BLaER1 treated with 17β-estradiol and CSF1 and Interleukin-3, amounts not matched to agents 10 nM and 100 nM (cell line): ENCODE measurements around the gene ABL1.

Source experiments
- H3K27ac ChIP-seq, 11 experiments: shearing (Covaris generic); formaldehyde crosslinking; 2 replicates each; pipeline ENCODE4 v1.8.1; 2022
- H3K27me3 ChIP-seq, 11 experiments: shearing (Covaris generic); formaldehyde crosslinking; 2 replicates each; pipeline ENCODE4 v1.8.1; 2022
- H3K36me3 ChIP-seq, 11 experiments: shearing (Covaris generic); formaldehyde crosslinking; 2 replicates each; pipeline ENCODE4 v1.8.1; 2022
- H3K4me1 ChIP-seq, 10 experiments: shearing (Covaris generic); formaldehyde crosslinking; 2 replicates each; pipeline ENCODE4 v1.8.1; 2022
- H3K4me2 ChIP-seq, 11 experiments: shearing (Covaris generic); formaldehyde crosslinking; 2 replicates each; pipeline ENCODE4 v1.8.1; 2022
- H3K4me3 ChIP-seq, 10 experiments: shearing (Covaris generic); formaldehyde crosslinking; 2 replicates each; pipeline ENCODE4 v1.8.1; 2022
- H3K9ac ChIP-seq, 11 experiments: shearing (Covaris generic); formaldehyde crosslinking; 2 replicates each; pipeline ENCODE4 v1.8.1; 2022
- H3K9me3 ChIP-seq, 11 experiments: shearing (Covaris generic); formaldehyde crosslinking; replicated peaks in 1 of 11; 2 replicates each; pipeline ENCODE4 v1.8.1; 2022
- H4K20me1 ChIP-seq, 11 experiments: shearing (Covaris generic); formaldehyde crosslinking; 2 replicates each; pipeline ENCODE4 v1.8.1; 2022
- Cebpa-rat ChIP-seq, 11 experiments: shearing (Covaris generic); IDR thresholded peaks; 2 replicates each; pipeline ENCODE4 v1.8.1; 2022

ABL1 gene

GRCh38 chr9:130902204-130903185 is 67.4 kb downstream of the ABL1 start:
- H3K4me2 ChIP-seq = peak overlapping the region in 8 of 11 experiments; percentile 2 to 65 (median 52); a peak in 11 of 22 replicates
- TF ChIP-seq Cebpa-rat (IDR thresholded peaks at IDR 0.05) = no peak
- no peaks in the 10 kb centered on the region for H3K9me3 ChIP-seq
- no peak overlapping the region for H3K27ac ChIP-seq
- no peak overlapping the region for H3K4me3 ChIP-seq
- no peaks in the 10 kb centered on the region; a peak in 1 of 22 replicates for H3K27me3 ChIP-seq
- peaks cover 0 to 25% (median 0%) of the 10 kb centered on the region in 11 experiments; a peak in 6 of 22 replicates for H4K20me1 ChIP-seq
- H3K36me3 ChIP-seq = no peaks in the 10 kb centered on the region
- peaks cover 0 to 32% (median 21%) of the 10 kb centered on the region in 10 experiments; a peak in 13 of 20 replicates for H3K4me1 ChIP-seq
- H3K9ac ChIP-seq = peak overlapping the region in 2 of 11 experiments; percentile 5 to 29; a peak in 1 of 22 replicates

DNA sequence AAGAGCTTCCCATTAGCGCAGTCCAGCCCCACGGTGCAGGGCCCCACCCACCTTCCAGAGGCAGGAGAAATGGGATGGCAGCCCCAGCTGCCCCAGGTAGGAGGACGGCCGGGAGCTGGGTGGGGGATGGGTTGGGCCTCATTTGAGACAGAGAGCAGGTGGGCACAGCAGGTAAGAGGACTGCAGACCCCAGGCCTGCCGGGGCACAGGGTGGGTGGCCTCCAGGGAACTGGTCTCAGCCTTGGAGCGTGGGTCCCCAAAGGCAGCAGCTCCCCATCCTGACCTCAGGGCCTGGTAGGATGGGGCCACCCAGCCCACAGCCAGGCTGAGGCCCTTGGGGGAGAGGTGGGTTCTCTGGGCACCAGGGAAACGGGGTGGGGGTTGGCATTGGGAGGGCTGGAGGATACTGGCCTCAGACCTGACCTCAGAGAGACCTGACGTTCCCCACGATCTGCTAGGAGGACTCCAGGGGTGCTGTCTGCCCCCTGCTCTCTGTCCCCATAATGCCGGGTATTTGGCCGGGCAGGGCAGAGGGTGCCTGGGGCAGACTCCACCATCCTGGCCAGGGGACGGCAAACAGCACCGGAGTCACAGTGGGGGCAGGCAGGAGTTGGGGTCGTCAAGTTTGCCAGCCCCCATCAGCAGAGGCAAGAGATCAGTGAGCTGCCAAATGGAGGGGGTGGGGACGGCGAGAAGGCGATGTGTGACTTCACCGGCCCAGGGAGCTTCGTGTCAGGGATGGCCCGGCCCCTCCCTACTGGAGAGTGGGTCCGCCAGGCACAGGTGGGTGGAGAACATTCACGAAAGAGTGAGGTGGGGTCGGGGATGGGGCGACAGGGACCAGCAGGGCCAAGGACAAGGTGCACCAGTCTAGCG is 68.4 kb downstream of the ABL1 start:
- H3K4me1 ChIP-seq = peaks cover 0 to 33% (median 23%) of the 10 kb centered on the region in 10 experiments; a peak in 14 of 20 replicates
- H3K4me2 ChIP-seq = no peak overlapping the region
- no peak for TF ChIP-seq Cebpa-rat (IDR thresholded peaks at IDR 0.05)
- no peak overlapping the region for H3K27ac ChIP-seq
- no peak overlapping the region for H3K9ac ChIP-seq
- peaks cover 0 to 25% (median 0%) of the 10 kb centered on the region in 11 experiments; a peak in 6 of 22 replicates for H4K20me1 ChIP-seq
- H3K9me3 ChIP-seq = no peaks in the 10 kb centered on the region
- H3K36me3 ChIP-seq = no peaks in the 10 kb centered on the region
- H3K4me3 ChIP-seq = no peak overlapping the region
- no peaks in the 10 kb centered on the region; a peak in 1 of 22 replicates for H3K27me3 ChIP-seq

DNA sequence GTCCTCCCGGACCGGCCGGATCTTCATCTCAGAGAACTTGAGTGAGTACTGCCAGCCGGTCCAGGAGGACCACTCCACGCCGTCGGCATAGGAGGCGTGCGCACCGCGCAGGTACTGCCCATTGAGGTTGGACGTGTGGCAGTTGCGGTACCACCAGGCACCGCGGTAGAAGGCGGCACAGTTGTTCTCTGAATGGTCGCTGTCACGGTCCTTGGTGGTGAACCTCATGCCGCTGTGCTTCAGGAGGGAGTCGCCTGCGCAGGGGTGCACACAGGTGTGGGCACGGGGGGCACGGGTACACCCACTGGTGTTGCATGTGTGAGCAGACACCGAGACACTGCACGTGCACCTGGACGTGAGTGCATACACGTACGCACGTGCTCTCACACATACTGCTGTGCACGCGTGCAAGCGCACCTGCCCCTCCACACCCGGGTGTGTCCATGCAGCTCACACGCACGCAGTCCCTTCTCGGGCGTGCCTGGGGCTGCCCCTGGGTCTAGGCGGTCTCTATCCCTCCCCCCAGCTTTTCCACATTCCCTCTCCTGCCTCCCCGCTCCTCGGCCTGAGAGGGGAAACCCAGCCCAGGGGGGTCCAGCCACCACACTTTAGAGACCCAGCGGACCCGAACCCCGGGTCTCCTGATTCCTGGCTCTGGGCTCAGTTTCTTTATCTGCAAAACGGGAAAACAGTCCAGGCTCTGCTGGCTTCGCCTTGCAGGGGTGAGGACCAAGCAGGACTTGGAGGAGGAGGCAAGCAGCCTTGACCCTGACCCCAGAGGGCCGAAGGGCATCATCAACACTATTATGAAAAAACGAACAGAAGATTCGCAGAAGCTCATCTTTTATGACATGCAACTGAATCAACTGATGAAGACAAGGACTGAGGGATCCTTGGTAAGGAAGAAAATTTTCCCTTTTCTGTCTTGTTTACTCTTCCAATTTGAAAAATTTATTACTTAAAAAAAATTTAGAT is 69.3 kb downstream of the ABL1 start:
- Histone ChIP-seq H3K9me3 (no peaks in the 10 kb centered on the region), H3K27ac (no peak overlapping the region), H3K4me2 (no peak overlapping the region), H3K4me3 (no peak overlapping the region), H4K20me1 (peaks cover 0 to 25% (median 0%) of the 10 kb centered on the region in 11 experiments; a peak in 6 of 22 replicates), H3K27me3 (no peaks in the 10 kb centered on the region; a peak in 1 of 22 replicates), H3K4me1 (peaks cover 0 to 37% (median 26%) of the 10 kb centered on the region in 10 experiments; a peak in 14 of 20 replicates), H3K36me3 (no peaks in the 10 kb centered on the region), H3K9ac (no peak overlapping the region)
- no peak for TF ChIP-seq Cebpa-rat (IDR thresholded peaks at IDR 0.05)

DNA sequence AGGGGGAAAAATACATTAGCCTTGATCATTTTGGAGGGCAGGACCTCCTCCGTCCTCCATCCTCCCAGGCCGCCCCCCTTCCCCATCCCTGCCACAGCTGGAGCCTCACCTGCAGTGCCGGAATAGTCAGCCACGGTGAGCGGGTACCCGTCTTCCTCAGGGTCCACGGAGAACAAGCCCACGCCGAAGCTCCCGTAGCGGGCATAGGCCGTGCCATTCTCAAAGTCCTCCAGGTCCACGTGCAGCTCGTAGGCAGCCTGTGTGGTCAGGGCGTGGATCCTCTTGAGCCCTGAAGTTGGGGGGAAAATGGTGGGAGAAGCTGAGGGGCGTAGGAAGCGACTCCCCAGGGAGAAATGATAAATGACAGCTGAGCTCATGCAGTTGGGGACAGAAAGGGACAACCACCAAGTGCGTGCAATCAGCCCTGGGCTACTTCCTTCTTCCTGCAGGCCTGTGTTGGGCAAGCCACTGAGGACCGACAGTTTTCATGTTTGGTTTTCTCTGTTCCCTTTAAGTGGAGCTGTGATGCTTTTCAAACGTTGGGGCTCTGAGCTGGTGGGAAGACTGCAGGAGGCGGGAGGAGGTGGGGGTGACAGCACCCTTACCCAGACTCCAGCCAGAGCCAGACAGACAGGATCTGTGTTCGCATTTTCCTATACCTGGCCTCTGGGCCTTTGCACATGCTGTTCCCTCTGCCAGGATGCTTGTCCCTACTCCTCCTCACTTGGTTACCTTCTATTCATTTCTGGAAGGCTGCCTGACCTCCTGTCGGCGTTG is 70.3 kb downstream of the ABL1 start:
- TF ChIP-seq Cebpa-rat (IDR thresholded peaks at IDR 0.05) = no peak
- Histone ChIP-seq H3K4me3 (no peak overlapping the region), H3K27ac (no peak overlapping the region), H3K27me3 (no peaks in the 10 kb centered on the region), H4K20me1 (peaks cover 0 to 25% (median 0%) of the 10 kb centered on the region in 11 experiments; a peak in 5 of 22 replicates), H3K4me2 (no peak overlapping the region), H3K9ac (no peak overlapping the region), H3K4me1 (peaks cover 0 to 35% (median 25%) of the 10 kb centered on the region in 10 experiments; a peak in 14 of 20 replicates), H3K9me3 (no peaks in the 10 kb centered on the region), H3K36me3 (no peaks in the 10 kb centered on the region)

- H4K20me1 ChIP-seq = peaks cover 0 to 19% (median 0%) of the 10 kb centered on the region in 11 experiments; a peak in 4 of 22 replicates
- H3K9me3 ChIP-seq = no peaks in the 10 kb centered on the region
- no peak overlapping the region for H3K27ac ChIP-seq
- no peaks in the 10 kb centered on the region for H3K36me3 ChIP-seq
- no peak overlapping the region for H3K9ac ChIP-seq
- no peak overlapping the region for H3K4me2 ChIP-seq
- H3K27me3 ChIP-seq = no peaks in the 10 kb centered on the region
- peaks cover 0 to 32% (median 23%) of the 10 kb centered on the region in 10 experiments; a peak in 16 of 20 replicates for H3K4me1 ChIP-seq
- H3K4me3 ChIP-seq = no peak overlapping the region
- TF ChIP-seq Cebpa-rat (IDR thresholded peaks at IDR 0.05) = no peak
Observed at GRCh38 chr9:130905902-130906734, 71.1 kb downstream of the ABL1 start.

- peaks cover 0 to 32% (median 23%) of the 10 kb centered on the region in 10 experiments; a peak in 17 of 20 replicates for H3K4me1 ChIP-seq
- H4K20me1 ChIP-seq = peaks cover 0 to 12% (median 0%) of the 10 kb centered on the region in 11 experiments; a peak in 3 of 22 replicates
- H3K9me3 ChIP-seq = no peaks in the 10 kb centered on the region
- H3K9ac ChIP-seq = no peak overlapping the region
- H3K36me3 ChIP-seq = no peaks in the 10 kb centered on the region
- no peak overlapping the region for H3K27ac ChIP-seq
- H3K27me3 ChIP-seq = no peaks in the 10 kb centered on the region
- no peak overlapping the region for H3K4me3 ChIP-seq
- TF ChIP-seq Cebpa-rat (IDR thresholded peaks at IDR 0.05) = no peak
- no peak overlapping the region for H3K4me2 ChIP-seq
Observed at GRCh38 chr9:130906735-130907416, 71.8 kb downstream of the ABL1 start.
